HG03460 (cell line): ENCODE data around the gene ZPBP2.
"Not testable (repeated sequence)": the region's sequence is repeated elsewhere in the genome, so short reads cannot be mapped to it uniquely, and the experiment has no call there.

Source experiments
- ATAC-seq: cut with Tn5 transposase; IDR thresholded peaks from one replicate; pipeline ENCODE4 v1.9.1; 2021; ENCODE audit not compliant: unreplicated experiment

Gene ZPBP2

GRCh38 chr17:39855911-39856649 lies 11.9 kb upstream of the ZPBP2 start:
- ATAC-seq, result not testable (repeated sequence)

GRCh38 chr17:39861235-39861634 lies 6.8 kb upstream of the ZPBP2 start:
- no peak for ATAC-seq

- ATAC-seq, result no peak
These were observed 4.6 kb upstream of the ZPBP2 start for GRCh38 chr17:39863244-39863917.

GRCh38 chr17:39863918-39864746 lies 3.9 kb upstream of the ZPBP2 start, which contains the start of gene IKZF3:
Gene IKZF3, minus strand, starts transcription at chr17:39864312. Its CDS starts 186 bp downstream, at chr17:39864126.
- ATAC-seq, result no peak

DNA sequence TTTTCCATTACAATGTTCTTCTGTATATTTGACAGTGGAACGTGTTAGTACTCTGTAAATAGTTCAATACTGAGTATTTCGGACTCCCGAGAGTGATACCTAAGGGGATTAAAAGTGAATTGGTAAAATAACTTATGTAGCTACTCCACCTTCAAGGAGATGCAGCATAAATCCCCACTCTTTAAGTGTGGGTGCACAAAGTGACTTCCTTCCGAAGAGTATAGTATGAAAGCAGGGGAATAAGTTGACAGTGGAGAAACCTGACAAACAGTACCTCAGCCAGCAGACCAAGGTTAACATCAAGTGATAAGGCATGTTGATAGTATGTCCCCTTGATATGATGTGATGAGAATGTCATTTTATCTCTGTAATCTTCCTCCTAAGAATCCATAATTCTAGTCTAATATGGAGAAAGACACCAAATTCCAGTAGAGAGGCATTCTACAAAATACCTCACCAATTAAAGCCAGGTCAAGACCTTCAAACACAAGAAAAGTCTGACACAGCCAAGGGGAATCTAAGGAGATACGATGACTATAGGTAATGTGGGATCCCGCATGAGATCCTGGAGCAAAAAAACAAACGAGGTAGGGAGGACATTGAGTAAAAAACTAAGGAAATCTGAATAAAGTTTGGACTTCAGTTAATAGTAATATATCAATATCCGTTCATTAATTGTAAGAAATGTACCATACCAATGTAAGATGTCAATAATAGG lies 1.8 kb upstream of the ZPBP2 start:
- ATAC-seq, result no peak

GRCh38 chr17:39867084-39867879 lies 720 bp upstream of the ZPBP2 start:
- ATAC-seq, result peak; percentile 57

DNA sequence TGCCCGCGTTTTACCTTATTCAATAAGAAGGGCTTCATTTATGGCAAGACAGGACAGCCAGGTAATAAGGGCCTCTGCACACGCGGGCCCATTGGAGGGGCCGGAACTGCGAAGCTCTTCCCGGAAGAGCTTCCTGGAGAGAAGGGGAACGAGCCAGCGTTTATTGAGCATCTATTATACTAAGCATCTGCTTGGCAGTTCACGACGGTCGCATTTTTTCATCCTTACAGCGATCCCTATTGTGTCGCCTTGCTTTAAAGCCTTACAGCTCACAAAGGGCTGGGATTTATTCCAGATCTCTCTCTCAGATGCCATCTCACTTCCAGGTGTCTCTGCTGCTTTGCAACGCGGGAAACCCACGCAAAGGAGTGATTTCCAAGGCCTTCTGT lies 546 bp downstream of the ZPBP2 start:
- ATAC-seq, result no peak

DNA sequence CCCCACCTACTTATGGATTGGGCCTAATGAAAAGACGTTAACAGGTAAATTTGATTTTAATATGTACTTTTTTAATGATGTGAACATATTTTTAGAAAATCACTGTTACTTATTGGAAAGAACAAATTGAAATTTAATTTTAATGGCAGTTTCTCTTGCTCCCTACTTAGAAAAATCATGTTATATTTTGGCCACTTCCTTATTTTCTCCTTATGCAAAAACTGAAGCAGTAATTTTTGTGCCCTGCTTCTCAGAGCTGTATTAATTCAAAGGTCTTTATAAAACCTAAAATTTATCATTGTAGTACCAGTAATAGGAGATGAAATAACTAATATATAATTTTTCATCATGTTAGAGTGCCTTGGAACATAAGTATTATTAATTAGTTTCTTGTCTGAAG lies 2.8 kb downstream of the ZPBP2 start:
- ATAC-seq, result no peak

DNA sequence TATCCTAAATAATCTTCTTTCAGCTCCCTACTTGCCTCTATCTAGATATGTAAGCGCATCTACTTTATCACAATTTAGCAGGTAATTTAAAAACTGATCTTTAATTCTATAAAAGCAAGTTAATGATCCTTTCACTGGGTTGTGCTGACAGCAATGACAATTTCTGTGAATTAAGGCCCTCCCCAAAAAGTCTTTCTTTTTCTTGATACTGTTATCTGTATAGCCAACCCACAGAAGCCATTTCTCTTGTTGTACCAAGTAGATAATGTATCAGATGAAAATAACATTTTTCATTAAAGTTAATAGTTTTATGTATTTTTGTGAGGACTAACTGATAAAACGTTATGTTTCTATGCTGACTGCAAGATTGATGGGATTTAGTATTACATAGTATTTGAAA lies 3.8 kb downstream of the ZPBP2 start:
- ATAC-seq, result no peak

- ATAC-seq, result no peak
These were observed 4.7 kb downstream of the ZPBP2 start for GRCh38 chr17:39872751-39873150.

DNA sequence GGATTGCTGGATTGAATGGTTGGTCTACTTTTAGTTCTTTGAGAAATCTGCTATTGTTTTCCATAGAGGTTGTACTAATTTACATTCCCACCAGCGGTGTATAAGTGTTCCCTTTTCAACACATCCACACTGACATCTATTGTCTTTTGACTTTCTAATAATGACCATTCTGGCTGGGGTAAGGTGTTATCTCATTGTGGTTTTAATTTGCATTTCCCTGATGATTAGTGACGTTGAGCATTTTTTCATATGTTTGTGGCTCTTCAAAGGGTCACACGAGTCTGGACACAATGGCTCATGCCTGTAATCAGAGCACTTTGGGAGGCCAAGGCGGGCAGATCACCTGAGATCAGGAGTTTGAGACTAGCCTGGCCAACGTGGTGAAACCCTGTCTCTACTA lies 18.1 kb downstream of the ZPBP2 start:
- not testable (repeated sequence) for ATAC-seq

DNA sequence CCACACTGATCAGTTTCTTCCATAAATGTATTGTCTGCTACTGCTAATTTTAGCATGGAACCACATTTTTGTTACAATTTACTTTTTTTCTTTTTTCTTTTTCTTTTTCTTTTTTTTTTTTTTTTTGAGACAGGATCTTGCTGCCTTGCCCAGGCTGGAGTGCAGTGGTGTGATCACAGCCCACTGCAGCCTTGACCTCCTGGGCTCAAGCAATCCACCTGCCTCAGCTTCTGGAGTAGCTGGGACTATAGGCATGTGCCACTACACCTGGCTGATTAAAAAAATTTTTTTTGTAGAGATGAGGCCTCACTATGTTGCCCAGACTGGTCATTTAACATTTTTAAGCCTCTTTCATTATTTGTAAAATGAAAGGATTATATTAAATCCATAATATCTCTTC lies 19.1 kb downstream of the ZPBP2 start:
- no peak for ATAC-seq

GRCh38 chr17:39889200-39889599 lies 21.2 kb downstream of the ZPBP2 start:
- ATAC-seq, result no peak

GRCh38 chr17:39894681-39895376 lies 26.8 kb downstream of the ZPBP2 start:
- ATAC-seq, result no peak

DNA sequence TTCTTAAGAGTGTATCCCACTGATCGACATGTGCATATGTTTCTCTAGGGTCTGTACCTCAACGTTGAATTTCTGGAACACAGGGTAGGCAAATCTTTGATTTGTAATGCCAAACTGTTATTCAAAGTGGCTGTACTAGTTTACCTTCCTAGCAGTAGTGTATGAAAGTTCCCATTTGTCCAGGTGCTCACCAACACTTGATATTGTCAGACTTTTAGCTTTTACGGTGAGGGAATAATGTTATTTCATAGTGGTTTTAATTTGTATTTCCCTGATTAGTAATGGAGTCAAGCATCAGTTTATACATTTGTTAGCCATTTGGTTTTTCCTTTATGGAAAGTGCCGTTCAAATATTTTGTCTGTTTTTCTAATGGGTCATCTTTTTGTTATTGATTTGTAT lies 30.1 kb downstream of the ZPBP2 start:
- ATAC-seq, result no peak

GRCh38 chr17:39899215-39899614 lies 31.2 kb downstream of the ZPBP2 start:
- ATAC-seq, result no peak

DNA sequence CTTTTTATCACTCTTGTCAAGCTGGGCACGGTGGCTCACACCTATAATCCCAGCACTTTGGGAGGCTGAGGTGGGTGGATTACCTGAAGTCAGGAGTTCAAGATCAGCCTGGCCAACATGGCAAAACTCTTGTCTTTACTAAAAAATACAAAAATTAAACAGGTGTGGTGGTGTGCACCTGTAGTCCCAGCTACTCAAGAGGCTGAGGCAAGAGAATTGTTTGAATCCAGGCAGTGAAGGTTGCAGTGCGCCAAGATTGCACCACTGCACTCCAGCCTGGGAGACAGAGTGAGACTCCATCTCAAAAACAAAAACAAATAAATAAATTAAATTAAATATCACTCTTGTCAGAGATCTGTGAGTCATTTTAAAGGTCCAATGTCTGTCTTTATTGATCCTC lies 34.0 kb downstream of the ZPBP2 start:
- ATAC-seq, result not testable (repeated sequence)

DNA sequence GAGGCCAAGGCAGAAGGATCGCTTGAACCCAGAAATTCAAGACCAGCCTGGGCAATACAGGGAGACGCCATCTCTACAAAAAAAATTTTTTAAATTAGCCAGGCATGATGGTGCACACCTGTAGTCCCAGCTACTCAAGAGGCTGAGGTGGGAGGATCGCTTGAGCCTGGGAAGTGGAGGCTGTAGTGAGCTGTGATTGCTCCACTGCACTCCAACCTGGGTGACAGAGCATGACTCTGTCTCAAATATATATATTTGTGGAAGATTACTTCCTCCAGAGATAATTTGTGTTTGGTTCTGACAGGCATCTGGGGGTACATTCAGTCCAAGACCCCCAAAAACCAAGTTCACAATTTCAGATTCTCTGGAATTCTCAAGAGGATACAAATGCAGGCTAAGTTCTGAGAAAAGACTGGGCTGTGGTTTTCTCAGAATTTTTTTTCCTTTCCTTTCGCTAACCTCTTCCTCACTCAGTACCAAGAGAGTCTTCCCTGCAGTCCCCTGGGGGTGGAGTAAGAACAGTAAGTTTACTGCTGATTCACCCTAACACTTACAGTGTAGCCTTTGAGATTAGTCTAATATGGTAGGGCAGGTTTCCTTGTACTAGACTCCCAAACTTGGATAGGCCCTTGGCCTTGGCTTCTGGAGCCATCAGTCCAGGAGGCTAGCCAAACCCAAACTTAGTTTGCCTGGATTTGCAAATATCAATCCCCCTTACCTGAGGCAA lies 35.3 kb downstream of the ZPBP2 start:
- no peak for ATAC-seq

- no peak for ATAC-seq
These were observed 36.9 kb downstream of the ZPBP2 start for GRCh38 chr17:39904990-39905288.
